Neural progenitor cell (in vitro differentiated cells): ENCODE data around the gene TMEM175. TPM values are rescaled to one million over a fixed set of nuclear protein-coding genes. Genes with fewer than 3 reads are reported as not detected.

Source experiments
- DNase-seq: peaks from one replicate; pipeline ENCODE4 v3.0.0-alpha.2; 2016; ENCODE audit warnings: low spot score
- H2AFZ ChIP-seq: fragments of 200-600 bp; sonication (generic); replicated peaks from 2 replicates; pipeline ENCODE4 v1.6.1; 2016; ENCODE audit warnings: antibody characterized with exemption
- H3F3A ChIP-seq: fragments of 200-600 bp; sonication (generic); 2 replicates; pipeline ENCODE4 v1.6.1; 2016; ENCODE audit warnings: antibody characterized with exemption, low read depth
- H3K27ac ChIP-seq: fragments of 200-600 bp; sonication (generic); 2 replicates; pipeline ENCODE4 v1.5.1; 2016; ENCODE audit warnings: mild to moderate bottlenecking
- H3K27me3 ChIP-seq: fragments of 200-600 bp; sonication (generic); 2 replicates; pipeline ENCODE4 v1.6.1; 2016; ENCODE audit warnings: mild to moderate bottlenecking, moderate library complexity
- H3K36me3 ChIP-seq: fragments of 200-600 bp; sonication (generic); 2 replicates; pipeline ENCODE4 v1.5.1; 2016
- H3K4me1 ChIP-seq: fragments of 200-600 bp; sonication (generic); 2 replicates; pipeline ENCODE4 v1.6.1; 2016; ENCODE audit warnings: mixed run types
- H3K4me2 ChIP-seq: fragments of 200-600 bp; sonication (generic); 2 replicates; pipeline ENCODE4 v1.6.1; 2016
- H3K4me3 ChIP-seq: fragments of 200-600 bp; sonication (generic); 2 replicates; pipeline ENCODE4 v1.5.1; 2016
- H3K79me2 ChIP-seq: fragments of 200-600 bp; sonication (generic); 2 replicates; pipeline ENCODE4 v1.6.1; 2016; ENCODE audit warnings: low read depth
- H3K9ac ChIP-seq: fragments of 200-600 bp; sonication (generic); 2 replicates; pipeline ENCODE4 v1.6.1; 2016
- H3K9me3 ChIP-seq: fragments of 200-600 bp; sonication (generic); 2 replicates; pipeline ENCODE4 v1.5.1; 2016; ENCODE audit warnings: low read depth
- H4K20me1 ChIP-seq: fragments of 200-600 bp; sonication (generic); 2 replicates; pipeline ENCODE4 v1.6.1; 2016; ENCODE audit warnings: low read depth
- H3K27ac Mint-ChIP-seq: 3 replicates; pipeline ENCODE4 v1.8.0; 2021; ENCODE audit warnings: mixed read lengths
- H3K27me3 Mint-ChIP-seq: 2 replicates; pipeline ENCODE4 v1.8.0; 2022; ENCODE audit warnings: low read depth, mild to moderate bottlenecking, inconsistent platforms, moderate library complexity, mixed read lengths; ENCODE audit not compliant: insufficient read depth
- H3K36me3 Mint-ChIP-seq: 3 replicates; pipeline ENCODE4 v1.8.0; 2021; ENCODE audit warnings: mixed read lengths
- H3K4me1 Mint-ChIP-seq: 3 replicates; pipeline ENCODE4 v1.8.0; 2021; ENCODE audit warnings: mixed read lengths
- H3K4me3 Mint-ChIP-seq: 3 replicates; pipeline ENCODE4 v1.8.0; 2021; ENCODE audit warnings: mild to moderate bottlenecking, moderate library complexity, mixed read lengths
- H3K9me3 Mint-ChIP-seq: 3 replicates; pipeline ENCODE4 v1.8.0; 2020; ENCODE audit warnings: mixed read lengths
- EZH2 ChIP-seq: fragments of 200-600 bp; sonication (generic); IDR thresholded peaks from 2 replicates; pipeline ENCODE4 v1.6.1; 2017; ENCODE audit warnings: antibody characterized with exemption, mild to moderate bottlenecking, moderate library complexity
- EZH2phosphoT487 ChIP-seq: fragments of 200-600 bp; sonication (generic); IDR thresholded peaks from 2 replicates; pipeline ENCODE4 v1.6.1; 2017; ENCODE audit warnings: antibody characterized with exemption
- total RNA-seq: library from RNA; depleted of rRNA; stranded (reverse); fragments of >200 nt; gene quantifications from 2 replicates; pipeline ENCODE4 v1.2.3, GENCODE V29; 2015; ENCODE audit warnings: low replicate concordance
- TF ChIP-seq, protein P1 (sequence below): fragments of 200-600 bp; sonication (generic); IDR thresholded peaks from 2 replicates; pipeline ENCODE4 v1.5.1; 2017; ENCODE audit warnings: antibody characterized with exemption, mild to moderate bottlenecking

The TMEM175 gene
- total RNA-seq, 1 donor from 2014 or later: 4.4 TPM

DNA sequence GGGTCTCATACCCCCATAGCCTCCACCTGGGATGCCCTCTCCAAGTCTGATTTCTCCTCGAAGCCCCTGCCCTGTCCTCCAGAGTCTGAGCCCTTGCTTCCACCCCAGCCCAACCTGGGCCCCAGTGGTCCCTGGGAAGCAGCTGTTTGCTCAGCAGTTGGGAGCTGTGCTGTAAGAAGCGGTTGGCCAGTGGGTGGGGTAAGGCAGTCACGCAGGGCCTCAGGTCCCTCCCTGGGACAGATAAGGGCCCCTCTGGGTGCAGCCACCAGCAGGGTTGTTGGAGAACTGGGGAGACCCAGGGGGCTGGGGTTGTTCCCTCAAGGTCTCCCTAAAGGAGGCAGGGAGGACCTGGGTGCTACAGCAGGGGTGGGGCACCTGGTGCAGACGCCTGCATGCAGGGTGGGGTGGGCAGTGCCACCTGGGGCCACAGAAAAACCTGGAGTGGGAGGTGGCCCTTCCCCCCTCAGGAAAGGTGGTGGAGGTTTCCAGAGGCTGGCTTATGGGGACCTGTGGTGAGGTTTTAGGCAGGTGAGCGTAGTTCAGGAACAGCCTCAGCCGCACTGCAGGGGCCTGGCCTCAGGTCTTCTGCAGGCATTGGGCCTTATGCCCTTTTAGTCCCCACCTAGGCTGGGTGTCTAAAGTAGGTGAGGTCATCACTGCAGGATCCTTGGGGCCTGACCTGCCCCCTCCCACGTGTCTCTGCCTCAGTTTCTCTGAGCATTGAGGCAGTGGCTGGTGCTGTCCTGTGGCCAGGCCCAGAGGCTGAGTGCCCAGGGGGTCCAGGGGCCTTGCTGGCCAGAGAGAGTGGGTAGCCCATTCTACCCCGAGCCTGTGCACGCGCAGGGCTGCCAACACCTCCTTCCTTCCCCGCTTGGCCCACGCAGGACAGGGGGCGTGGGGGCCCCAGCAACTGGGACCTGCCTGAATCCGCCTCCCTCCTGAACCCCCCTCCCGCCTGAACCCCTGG lies 64.1 kb downstream of the TMEM175 start:
- H3K79me2 ChIP-seq: no peaks in the 10 kb centered on the region
- peaks cover 38% of the 10 kb centered on the region for H3K27me3 Mint-ChIP-seq
- TF ChIP-seq, protein P1, sequence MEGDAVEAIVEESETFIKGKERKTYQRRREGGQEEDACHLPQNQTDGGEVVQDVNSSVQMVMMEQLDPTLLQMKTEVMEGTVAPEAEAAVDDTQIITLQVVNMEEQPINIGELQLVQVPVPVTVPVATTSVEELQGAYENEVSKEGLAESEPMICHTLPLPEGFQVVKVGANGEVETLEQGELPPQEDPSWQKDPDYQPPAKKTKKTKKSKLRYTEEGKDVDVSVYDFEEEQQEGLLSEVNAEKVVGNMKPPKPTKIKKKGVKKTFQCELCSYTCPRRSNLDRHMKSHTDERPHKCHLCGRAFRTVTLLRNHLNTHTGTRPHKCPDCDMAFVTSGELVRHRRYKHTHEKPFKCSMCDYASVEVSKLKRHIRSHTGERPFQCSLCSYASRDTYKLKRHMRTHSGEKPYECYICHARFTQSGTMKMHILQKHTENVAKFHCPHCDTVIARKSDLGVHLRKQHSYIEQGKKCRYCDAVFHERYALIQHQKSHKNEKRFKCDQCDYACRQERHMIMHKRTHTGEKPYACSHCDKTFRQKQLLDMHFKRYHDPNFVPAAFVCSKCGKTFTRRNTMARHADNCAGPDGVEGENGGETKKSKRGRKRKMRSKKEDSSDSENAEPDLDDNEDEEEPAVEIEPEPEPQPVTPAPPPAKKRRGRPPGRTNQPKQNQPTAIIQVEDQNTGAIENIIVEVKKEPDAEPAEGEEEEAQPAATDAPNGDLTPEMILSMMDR: no peak
- no peak for TF ChIP-seq EZH2
- TF ChIP-seq EZH2phosphoT487: no peak
- H3K27ac Mint-ChIP-seq: no peak overlapping the region
- H3K4me3 ChIP-seq: no peak overlapping the region
- H3K36me3 Mint-ChIP-seq: peaks cover 2% of the 10 kb centered on the region
- H3K9me3 Mint-ChIP-seq: peaks cover 4% of the 10 kb centered on the region
- peak overlapping the region; percentile 95 for H3K4me2 ChIP-seq
- peaks cover 11% of the 10 kb centered on the region for H3K4me1 Mint-ChIP-seq
- H2AFZ ChIP-seq: no peak overlapping the region
- no peaks in the 10 kb centered on the region for H3K36me3 ChIP-seq
- no peaks in the 10 kb centered on the region for H3K9me3 ChIP-seq
- no peak overlapping the region for H3K9ac ChIP-seq
- peaks cover 4% of the 10 kb centered on the region for H3K4me1 ChIP-seq
- DNase-seq: no peak
- peaks cover 64% of the 10 kb centered on the region for H3K27me3 ChIP-seq
- no peak overlapping the region for H3K27ac ChIP-seq
- H3F3A ChIP-seq: no peaks in the 10 kb centered on the region
- peaks cover 26% of the 10 kb centered on the region for H4K20me1 ChIP-seq
- peak overlapping the region; percentile 63 for H3K4me3 Mint-ChIP-seq

DNA sequence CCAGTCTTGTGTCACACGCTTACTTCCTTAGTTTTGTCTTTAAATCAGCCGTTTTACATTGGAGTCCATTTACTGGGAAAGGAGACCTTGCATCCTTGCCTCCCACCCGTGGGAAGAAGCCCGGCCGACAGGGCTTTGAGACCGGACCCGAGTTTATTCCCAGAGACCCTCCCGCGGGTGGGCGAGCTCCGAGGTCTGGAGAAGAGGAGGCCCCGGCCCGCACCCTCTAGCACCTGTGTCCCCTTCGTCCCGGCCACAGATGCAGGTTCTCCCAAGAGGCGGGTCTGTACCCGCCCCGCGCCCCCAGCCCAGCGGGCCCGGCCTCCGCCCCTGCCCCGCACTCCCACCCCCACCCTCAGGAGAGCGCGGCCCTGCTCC lies 64.7 kb downstream of the TMEM175 start:
- no peak overlapping the region for H3K27ac ChIP-seq
- Mint-ChIP-seq H3K4me3 (peak overlapping the region; percentile 63), H3K4me1 (peaks cover 11% of the 10 kb centered on the region), H3K27me3 (peaks cover 39% of the 10 kb centered on the region), H3K9me3 (peaks cover 4% of the 10 kb centered on the region), H3K36me3 (peaks cover 2% of the 10 kb centered on the region), H3K27ac (no peak overlapping the region)
- peak overlapping the region; percentile 95 for H3K4me2 ChIP-seq
- H3K79me2 ChIP-seq: no peaks in the 10 kb centered on the region
- H4K20me1 ChIP-seq: peaks cover 32% of the 10 kb centered on the region
- H3K9me3 ChIP-seq: no peaks in the 10 kb centered on the region
- no peak for DNase-seq
- no peak overlapping the region for H2AFZ ChIP-seq
- no peaks in the 10 kb centered on the region for H3F3A ChIP-seq
- no peak overlapping the region for H3K9ac ChIP-seq
- H3K4me1 ChIP-seq: peaks cover 4% of the 10 kb centered on the region
- peaks cover 71% of the 10 kb centered on the region for H3K27me3 ChIP-seq
- no peaks in the 10 kb centered on the region for H3K36me3 ChIP-seq
- peak overlapping the region; percentile 54 for H3K4me3 ChIP-seq
- TF ChIP-seq, protein P1: no peak
- TF ChIP-seq EZH2: no peak
- TF ChIP-seq EZH2phosphoT487: peak; percentile 52

DNA sequence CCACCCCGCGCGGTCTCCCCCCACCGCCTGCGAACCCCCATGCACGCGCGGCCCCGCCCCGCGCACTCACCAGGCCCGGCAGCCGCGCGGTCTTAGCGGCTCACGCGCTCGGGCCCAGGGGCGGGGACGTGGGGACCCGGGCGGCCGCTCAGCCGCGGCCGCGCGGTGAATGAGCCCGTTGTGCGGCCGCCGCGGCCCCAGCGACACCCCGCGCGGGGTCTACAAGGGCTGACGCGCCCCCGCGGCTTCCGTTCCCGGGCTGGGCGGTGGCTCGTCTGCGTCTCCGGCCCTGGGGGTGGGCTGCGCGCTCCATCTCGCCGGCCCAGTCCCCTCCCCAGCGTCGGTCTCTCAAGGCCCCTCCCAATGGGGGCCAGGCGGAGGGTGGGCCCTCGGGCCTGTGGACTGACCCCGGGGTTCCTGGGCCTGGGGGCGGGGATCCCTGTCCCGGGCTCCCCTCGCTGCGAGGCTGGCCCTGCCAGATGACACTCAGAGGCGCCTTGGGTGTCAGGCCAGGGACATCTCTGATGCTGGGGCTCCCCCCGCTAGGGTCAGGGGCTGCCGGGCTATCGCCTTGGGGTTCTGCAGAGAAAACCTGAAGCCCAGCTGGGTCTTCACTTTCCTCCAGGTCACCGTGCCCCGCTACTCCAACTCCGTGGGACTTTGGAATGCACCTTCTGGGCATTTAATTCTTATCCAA lies 65.3 kb downstream of the TMEM175 start:
- H3F3A ChIP-seq: no peaks in the 10 kb centered on the region
- H2AFZ ChIP-seq: no peak overlapping the region
- Mint-ChIP-seq H3K36me3 (peaks cover 2% of the 10 kb centered on the region), H3K9me3 (peaks cover 4% of the 10 kb centered on the region), H3K4me3 (no peak overlapping the region), H3K4me1 (peaks cover 11% of the 10 kb centered on the region), H3K27me3 (peaks cover 41% of the 10 kb centered on the region), H3K27ac (no peak overlapping the region)
- H3K27me3 ChIP-seq: peaks cover 76% of the 10 kb centered on the region
- H4K20me1 ChIP-seq: peaks cover 37% of the 10 kb centered on the region
- TF ChIP-seq EZH2phosphoT487 (peak; percentile 67), EZH2 (peak; percentile 79)
- TF ChIP-seq, protein P1: no peak
- H3K79me2 ChIP-seq: no peaks in the 10 kb centered on the region
- H3K9ac ChIP-seq: no peak overlapping the region
- H3K4me3 ChIP-seq: peak overlapping the region; percentile 54
- peak; percentile 78 for DNase-seq
- peak overlapping the region; percentile 95 for H3K4me2 ChIP-seq
- no peak overlapping the region for H3K27ac ChIP-seq
- no peaks in the 10 kb centered on the region for H3K9me3 ChIP-seq
- peaks cover 6% of the 10 kb centered on the region for H3K4me1 ChIP-seq
- no peaks in the 10 kb centered on the region for H3K36me3 ChIP-seq
